ENCODE measurements around the gene USPL1. TPM values are rescaled to one million over a fixed set of nuclear protein-coding genes. Genes with fewer than 3 reads are reported as not detected.
"Not testable (repeated sequence)": the region's sequence is repeated elsewhere in the genome, so short reads cannot be mapped to it uniquely, and the experiment has no call there.

The USPL1 gene
- total RNA-seq, 1 donor from 2014 or later, result 21.9 TPM

DNA sequence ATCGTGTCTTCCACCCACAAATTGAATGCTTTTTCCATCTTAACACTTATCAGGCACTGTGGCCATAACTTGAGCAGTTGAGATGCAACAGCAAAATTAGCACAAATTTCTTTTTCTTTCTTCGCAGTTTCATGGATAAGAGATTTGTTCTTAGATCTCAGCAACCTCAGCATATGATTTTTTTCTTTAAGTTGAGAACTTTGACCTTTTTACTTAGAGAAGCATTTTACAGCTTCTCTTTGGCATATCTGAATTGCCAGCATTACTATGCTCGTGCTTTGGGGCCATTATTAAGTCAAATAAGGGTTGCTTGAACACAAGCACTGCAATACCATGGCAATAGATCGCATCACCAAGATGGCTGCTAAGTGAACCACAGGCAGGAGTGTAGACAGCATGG is 16.1 kb downstream of the USPL1 start:
- no peaks in the 10 kb centered on the region for H3K27me3 Mint-ChIP-seq
- peaks cover 3% of the 10 kb centered on the region for H3K9me3 Mint-ChIP-seq (ENCODE audit: low read depth)
- H3K36me3 Mint-ChIP-seq (ENCODE audit: insufficient read depth), result peaks cover 30% of the 10 kb centered on the region
- no peak for TF ChIP-seq CTCF (IDR thresholded peaks at IDR 0.05; ENCODE audit: unreplicated experiment)
- H3K4me3 Mint-ChIP-seq (ENCODE audit: low read depth), result no peak overlapping the region
- H3K4me1 Mint-ChIP-seq (ENCODE audit: low read depth), result peaks cover 3% of the 10 kb centered on the region
- DNase-seq (ENCODE audit: low spot score, unreplicated experiment), result no peak
- H3K27ac Mint-ChIP-seq, result no peak overlapping the region

DNA sequence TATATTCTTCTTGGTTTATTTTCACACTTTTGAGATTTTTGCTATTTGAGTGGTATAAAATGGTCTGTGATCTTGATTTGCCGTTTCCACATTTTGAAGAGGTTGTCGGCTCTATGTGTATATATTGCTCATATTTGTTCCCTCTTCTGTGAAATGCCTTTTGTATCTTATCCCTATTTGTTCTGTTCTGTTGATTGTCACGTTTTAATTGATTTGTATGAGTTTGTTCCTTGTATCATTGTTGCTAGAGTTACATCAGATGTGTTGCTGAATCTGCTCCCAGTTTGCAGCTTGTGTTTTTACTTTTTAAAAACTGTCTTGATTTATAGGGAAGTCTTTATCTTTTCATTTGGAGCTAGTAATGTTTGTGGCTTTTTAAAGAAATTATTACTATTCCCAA is 17.1 kb downstream of the USPL1 start:
- H3K9me3 Mint-ChIP-seq (ENCODE audit: low read depth), result peaks cover 3% of the 10 kb centered on the region
- no peak overlapping the region for H3K4me3 Mint-ChIP-seq (ENCODE audit: low read depth)
- peaks cover 32% of the 10 kb centered on the region for H3K36me3 Mint-ChIP-seq (ENCODE audit: insufficient read depth)
- H3K4me1 Mint-ChIP-seq (ENCODE audit: low read depth), result peaks cover 3% of the 10 kb centered on the region
- DNase-seq (ENCODE audit: low spot score, unreplicated experiment), result no peak
- TF ChIP-seq CTCF (IDR thresholded peaks at IDR 0.05; ENCODE audit: unreplicated experiment), result no peak
- H3K27me3 Mint-ChIP-seq, result no peaks in the 10 kb centered on the region
- peak overlapping the region; percentile 5 for H3K27ac Mint-ChIP-seq

GRCh38 chr13:30638301-30638700 is 20.6 kb downstream of the USPL1 start:
- Mint-ChIP-seq H3K36me3 (ENCODE audit: insufficient read depth) (peaks cover 30% of the 10 kb centered on the region), H3K27me3 (no peaks in the 10 kb centered on the region), H3K4me3 (ENCODE audit: low read depth) (no peak overlapping the region), H3K4me1 (ENCODE audit: low read depth) (peaks cover 3% of the 10 kb centered on the region), H3K9me3 (ENCODE audit: low read depth) (peaks cover 3% of the 10 kb centered on the region), H3K27ac (no peak overlapping the region)
- no peak for DNase-seq (ENCODE audit: low spot score, unreplicated experiment)
- TF ChIP-seq CTCF (IDR thresholded peaks at IDR 0.05; ENCODE audit: unreplicated experiment), result no peak

DNA sequence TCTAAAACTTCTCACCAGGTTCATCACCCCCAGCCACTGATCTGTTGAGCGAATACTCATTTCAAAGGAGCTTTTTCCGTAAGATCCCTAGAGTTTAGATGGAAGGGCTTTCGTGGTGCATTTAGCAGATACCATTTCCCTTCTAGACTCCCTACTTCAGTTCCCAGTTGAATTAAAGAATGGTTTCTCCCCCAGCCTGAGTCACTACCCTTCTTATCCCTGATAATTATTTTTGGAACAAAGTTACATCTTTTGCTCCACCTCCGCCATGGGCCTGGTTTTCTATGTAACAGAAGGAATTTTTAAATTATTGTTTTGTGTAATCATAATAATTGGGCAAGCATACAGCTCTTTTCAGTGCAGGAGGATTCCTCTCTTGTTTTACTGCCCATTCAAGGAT is 22.0 kb downstream of the USPL1 start:
- H3K27ac Mint-ChIP-seq, result no peak overlapping the region
- H3K36me3 Mint-ChIP-seq (ENCODE audit: insufficient read depth), result peaks cover 24% of the 10 kb centered on the region
- peaks cover 3% of the 10 kb centered on the region for H3K4me1 Mint-ChIP-seq (ENCODE audit: low read depth)
- H3K9me3 Mint-ChIP-seq (ENCODE audit: low read depth), result peaks cover 2% of the 10 kb centered on the region
- no peak for TF ChIP-seq CTCF (IDR thresholded peaks at IDR 0.05; ENCODE audit: unreplicated experiment)
- no peaks in the 10 kb centered on the region for H3K27me3 Mint-ChIP-seq
- no peak overlapping the region for H3K4me3 Mint-ChIP-seq (ENCODE audit: low read depth)
- no peak for DNase-seq (ENCODE audit: low spot score, unreplicated experiment)

GRCh38 chr13:30641173-30641572 is 23.5 kb downstream of the USPL1 start:
- H3K9me3 Mint-ChIP-seq (ENCODE audit: low read depth); DNase-seq (ENCODE audit: low spot score, unreplicated experiment); H3K4me3 Mint-ChIP-seq (ENCODE audit: low read depth); H3K27ac Mint-ChIP-seq; H3K27me3 Mint-ChIP-seq; H3K4me1 Mint-ChIP-seq (ENCODE audit: low read depth): not testable (repeated sequence)
- peaks cover 20% of the 10 kb centered on the region for H3K36me3 Mint-ChIP-seq (ENCODE audit: insufficient read depth)

GRCh38 chr13:30645629-30646028 is 27.9 kb downstream of the USPL1 start:
- no peaks in the 10 kb centered on the region for H3K9me3 Mint-ChIP-seq (ENCODE audit: low read depth)
- H3K36me3 Mint-ChIP-seq (ENCODE audit: insufficient read depth), result peaks cover 30% of the 10 kb centered on the region
- H3K27ac Mint-ChIP-seq, result no peak overlapping the region

More at GRCh38 chr13:30645629-30646028, 27.9 kb downstream of the USPL1 start:
- DNase-seq (ENCODE audit: low spot score, unreplicated experiment), result no peak
- no peaks in the 10 kb centered on the region for H3K27me3 Mint-ChIP-seq
- H3K4me3 Mint-ChIP-seq (ENCODE audit: low read depth), result no peak overlapping the region
- peaks cover 15% of the 10 kb centered on the region for H3K4me1 Mint-ChIP-seq (ENCODE audit: low read depth)
- TF ChIP-seq CTCF (IDR thresholded peaks at IDR 0.05; ENCODE audit: unreplicated experiment), result no peak

Data from progenitor cell of endocrine pancreas (in vitro differentiated cells).